Fibroblast of pulmonary artery (primary cell): Measurements from ENCODE around the gene ITSN1.

ENCODE experiments used
- DNase-seq: peaks from one replicate; pipeline ENCODE4 v3.0.0-alpha.2; 2010; ENCODE audit warnings: low read depth
- H3K4me3 ChIP-seq: replicated peaks from 2 replicates; pipeline ENCODE4 v1.5.1; 2011; ENCODE audit warnings: low read depth, mild to moderate bottlenecking, control low read depth, low read length, moderate library complexity
- TF ChIP-seq, protein P1 (sequence below): IDR thresholded peaks from 2 replicates; pipeline ENCODE4 v1.5.1; 2011; ENCODE audit warnings: mild to moderate bottlenecking, control low read depth, low read length, inconsistent platforms; ENCODE audit errors: missing control alignments

The ITSN1 gene

DNA sequence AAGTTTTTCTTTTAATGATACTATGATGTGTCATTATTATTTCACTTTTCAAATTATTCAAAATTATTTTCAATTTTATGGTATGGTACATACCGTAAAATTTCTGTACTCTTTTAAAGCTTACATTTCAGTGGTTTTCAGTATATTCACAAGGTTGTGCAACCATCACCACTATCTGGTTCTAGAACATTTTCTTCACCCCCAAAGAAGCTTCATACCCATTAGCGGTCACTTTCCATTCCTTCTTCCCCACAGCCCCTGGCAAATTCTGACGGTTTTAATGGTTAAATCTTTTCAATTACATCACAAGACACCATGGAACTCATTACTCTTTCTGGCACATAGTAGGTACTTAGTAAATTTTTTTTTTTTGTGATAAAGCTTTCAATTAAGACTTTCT, 296.1 kb downstream of the ITSN1 start:
- no peak overlapping the region for H3K4me3 ChIP-seq
- no peak for DNase-seq
- TF ChIP-seq, protein P1, sequence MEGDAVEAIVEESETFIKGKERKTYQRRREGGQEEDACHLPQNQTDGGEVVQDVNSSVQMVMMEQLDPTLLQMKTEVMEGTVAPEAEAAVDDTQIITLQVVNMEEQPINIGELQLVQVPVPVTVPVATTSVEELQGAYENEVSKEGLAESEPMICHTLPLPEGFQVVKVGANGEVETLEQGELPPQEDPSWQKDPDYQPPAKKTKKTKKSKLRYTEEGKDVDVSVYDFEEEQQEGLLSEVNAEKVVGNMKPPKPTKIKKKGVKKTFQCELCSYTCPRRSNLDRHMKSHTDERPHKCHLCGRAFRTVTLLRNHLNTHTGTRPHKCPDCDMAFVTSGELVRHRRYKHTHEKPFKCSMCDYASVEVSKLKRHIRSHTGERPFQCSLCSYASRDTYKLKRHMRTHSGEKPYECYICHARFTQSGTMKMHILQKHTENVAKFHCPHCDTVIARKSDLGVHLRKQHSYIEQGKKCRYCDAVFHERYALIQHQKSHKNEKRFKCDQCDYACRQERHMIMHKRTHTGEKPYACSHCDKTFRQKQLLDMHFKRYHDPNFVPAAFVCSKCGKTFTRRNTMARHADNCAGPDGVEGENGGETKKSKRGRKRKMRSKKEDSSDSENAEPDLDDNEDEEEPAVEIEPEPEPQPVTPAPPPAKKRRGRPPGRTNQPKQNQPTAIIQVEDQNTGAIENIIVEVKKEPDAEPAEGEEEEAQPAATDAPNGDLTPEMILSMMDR, result no peak

DNA sequence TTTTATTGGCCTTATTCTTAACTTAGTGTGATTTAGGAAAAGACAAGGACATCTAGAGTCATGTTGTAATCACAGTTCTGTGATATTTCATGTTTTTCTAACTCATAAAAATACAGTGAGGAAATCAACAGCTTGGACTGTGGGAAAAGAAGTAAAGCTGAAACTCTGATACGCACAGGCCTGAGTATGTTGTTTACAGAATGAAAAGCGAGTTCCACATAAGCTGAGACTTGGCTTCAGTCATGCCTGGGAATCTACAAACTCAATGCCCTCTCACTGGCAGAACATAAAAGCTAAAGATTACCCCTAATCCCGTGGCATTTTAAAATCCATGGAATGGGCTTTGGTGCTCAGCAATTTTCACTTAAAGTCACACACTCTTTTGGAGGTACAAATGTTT, 296.9 kb downstream of the ITSN1 start:
- H3K4me3 ChIP-seq, result no peak overlapping the region
- TF ChIP-seq, protein P1, result no peak
- DNase-seq, result no peak

DNA sequence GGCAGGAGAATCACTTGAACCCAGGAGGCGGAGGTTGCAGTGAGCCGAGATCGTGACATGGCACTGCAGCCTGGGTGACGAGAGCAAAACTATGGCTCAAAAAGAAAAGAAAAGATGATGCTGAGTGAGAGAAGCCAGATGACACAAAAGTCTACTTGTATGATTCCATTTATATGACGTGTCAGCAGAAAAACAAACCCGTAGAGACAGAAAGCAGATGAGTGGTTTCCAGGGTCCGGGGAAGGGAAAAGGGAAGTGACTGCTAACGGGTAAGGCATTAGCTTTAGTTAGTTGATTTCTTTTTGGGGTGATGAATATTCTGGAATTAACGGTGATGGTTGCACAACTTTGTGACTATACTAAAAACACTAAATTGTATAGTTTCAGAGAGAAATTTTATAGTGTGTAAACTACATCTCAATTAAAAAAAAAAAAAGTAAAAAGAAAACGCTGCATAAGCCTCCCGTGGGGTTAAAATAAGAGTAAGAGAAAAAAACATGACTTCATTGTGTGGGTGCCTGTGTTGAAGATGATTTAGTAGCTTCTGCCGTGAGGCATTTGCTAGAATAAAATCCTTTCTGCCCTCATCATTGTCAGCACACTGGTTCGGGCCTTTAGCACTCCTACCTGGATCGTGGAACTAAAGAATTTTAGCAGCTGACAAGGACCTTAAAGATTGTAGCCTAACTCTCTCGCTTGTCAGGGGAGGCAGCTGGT, 298.0 kb downstream of the ITSN1 start:
- DNase-seq, result peak; percentile 70
- TF ChIP-seq, protein P1, result no peak
- no peak overlapping the region for H3K4me3 ChIP-seq

DNA sequence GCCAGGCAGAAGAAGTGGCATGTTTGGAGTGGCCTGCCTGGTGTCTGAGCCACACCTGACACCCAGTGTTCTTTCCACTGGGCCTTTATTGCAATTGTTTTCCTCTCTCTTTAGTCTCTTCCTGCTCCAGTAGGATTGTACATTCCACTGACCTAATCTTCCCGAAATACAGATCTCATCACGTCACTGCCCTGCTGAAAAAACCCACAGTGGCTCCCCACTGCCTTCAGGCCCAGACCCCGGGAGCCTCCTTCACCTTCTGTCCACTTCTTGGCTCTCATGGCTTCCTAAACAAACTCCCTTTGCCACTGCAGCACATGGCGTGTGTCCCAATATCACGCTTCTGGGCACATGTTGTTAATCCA, 298.6 kb downstream of the ITSN1 start:
- peak; percentile 54 for DNase-seq
- no peak overlapping the region for H3K4me3 ChIP-seq
- TF ChIP-seq, protein P1, result no peak

- TF ChIP-seq, protein P1, result no peak
- no peak for DNase-seq
These were observed 300.1 kb downstream of the ITSN1 start for GRCh38 chr21:33942426-33942825.

GRCh38 chr21:33943293-33943692, 301.0 kb downstream of the ITSN1 start:
- DNase-seq, result no peak
- TF ChIP-seq, protein P1, result no peak
- no peak overlapping the region for H3K4me3 ChIP-seq

More at GRCh38 chr21:33942426-33942825, 300.1 kb downstream of the ITSN1 start:
- no peak overlapping the region for H3K4me3 ChIP-seq

- H3K4me3 ChIP-seq, result no peak overlapping the region
- DNase-seq, result no peak
- TF ChIP-seq, protein P1, result no peak
These were observed 302.0 kb downstream of the ITSN1 start for GRCh38 chr21:33944185-33944763.
